SU-DHL-6 (cell line): ENCODE results near the gene CYLD.

Source experiments
- H2AFZ ChIP-seq: fragments of 200-600 bp; sonication (generic); 2 replicates; pipeline ENCODE4 v1.6.1; 2014; ENCODE audit warnings: low read depth, mild to moderate bottlenecking, moderate library complexity, mixed read lengths, antibody characterized with exemption, low read length; ENCODE audit not compliant: severe bottlenecking
- H3F3A ChIP-seq: fragments of 200-600 bp; shearing (Covaris generic); 2 replicates; pipeline ENCODE4 v1.6.0; 2016; ENCODE audit warnings: antibody characterized with exemption, mild to moderate bottlenecking; ENCODE audit not compliant: insufficient read depth
- H3K27ac ChIP-seq: fragments of 200-600 bp; sonication (generic); 2 replicates; pipeline ENCODE4 v1.5.1; 2016; ENCODE audit warnings: low read depth, mild to moderate bottlenecking, low read length, moderate library complexity, mixed read lengths
- H3K27me3 ChIP-seq: fragments of 200-600 bp; sonication (generic), shearing (Covaris generic); 2 replicates; pipeline ENCODE4 v1.6.0; 2014; ENCODE audit warnings: mild to moderate bottlenecking, low read length
- H3K36me3 ChIP-seq: fragments of 200-600 bp; sonication (generic); 2 replicates; pipeline ENCODE4 v1.6.1; 2014; ENCODE audit warnings: mild to moderate bottlenecking, low read length, mixed read lengths
- H3K4me2 ChIP-seq: fragments of 300-600, 200-600 bp; shearing (Covaris generic), sonication (generic); 2 replicates; pipeline ENCODE4 v1.6.0; 2014; ENCODE audit warnings: low read length, low read depth, mild to moderate bottlenecking; ENCODE audit not compliant: poor library complexity, severe bottlenecking
- H3K4me3 ChIP-seq: fragments of 200-600 bp; sonication (generic); 2 replicates; pipeline ENCODE4 v1.5.1; 2014; ENCODE audit warnings: antibody characterized with exemption, low read length, mild to moderate bottlenecking, mixed read lengths; ENCODE audit not compliant: insufficient read depth, poor library complexity, severe bottlenecking
- H3K79me2 ChIP-seq: fragments of 200-600 bp; sonication (generic); 2 replicates; pipeline ENCODE4 v1.6.1; 2014; ENCODE audit warnings: mild to moderate bottlenecking, low read length, moderate library complexity; ENCODE audit not compliant: insufficient read depth
- H3K9ac ChIP-seq: fragments of 200-600 bp; sonication (generic); 2 replicates; pipeline ENCODE4 v1.7.0; 2014; ENCODE audit warnings: mild to moderate bottlenecking, low read length
- H3K9me2 ChIP-seq: fragments of 200-600 bp; sonication (generic); replicated peaks from 2 replicates; pipeline ENCODE4 v1.6.1; 2014; ENCODE audit warnings: low read length; ENCODE audit not compliant: insufficient read depth
- H3K9me3 ChIP-seq: fragments of 200-600 bp; sonication (generic); 2 replicates; pipeline ENCODE4 v1.6.1; 2014; ENCODE audit warnings: low read length, mixed read lengths; ENCODE audit not compliant: insufficient read depth
- H4K20me1 ChIP-seq: fragments of 200-600 bp; sonication (generic); 2 replicates; pipeline ENCODE4 v1.6.1; 2014; ENCODE audit warnings: low read depth, mild to moderate bottlenecking, antibody characterized with exemption, low read length, moderate library complexity, mixed read lengths
- EZH2phosphoT487 ChIP-seq: fragments of 200-600 bp; sonication (generic), shearing (Covaris generic); conservative IDR thresholded peaks from 2 replicates; pipeline ENCODE4 v1.6.1; 2018; ENCODE audit warnings: mild to moderate bottlenecking, antibody characterized with exemption, low read length, moderate library complexity, mixed read lengths
- TF ChIP-seq, protein P1 (sequence below): fragments of 200-600 bp; sonication (generic); IDR thresholded peaks from one replicate; pipeline ENCODE4 v1.5.1; 2017; ENCODE audit warnings: antibody characterized with exemption, mild to moderate bottlenecking, low read length, moderate library complexity; ENCODE audit not compliant: insufficient read depth, poor library complexity, severe bottlenecking

Gene CYLD

GRCh38 chr16:50812046-50812445 lies 70.2 kb downstream of the CYLD start:
- Histone ChIP-seq H3K4me3 (no peak overlapping the region), H3F3A (no peaks in the 10 kb centered on the region), H3K79me2 (no peaks in the 10 kb centered on the region), H3K27me3 (no peaks in the 10 kb centered on the region), H3K9ac (no peak overlapping the region), H3K9me2 (no peaks in the 10 kb centered on the region), H3K27ac (no peak overlapping the region), H3K36me3 (no peaks in the 10 kb centered on the region), H4K20me1 (no peaks in the 10 kb centered on the region), H3K9me3 (no peaks in the 10 kb centered on the region), H2AFZ (no peak overlapping the region), H3K4me2 (no peak overlapping the region)
- TF ChIP-seq, protein P1, sequence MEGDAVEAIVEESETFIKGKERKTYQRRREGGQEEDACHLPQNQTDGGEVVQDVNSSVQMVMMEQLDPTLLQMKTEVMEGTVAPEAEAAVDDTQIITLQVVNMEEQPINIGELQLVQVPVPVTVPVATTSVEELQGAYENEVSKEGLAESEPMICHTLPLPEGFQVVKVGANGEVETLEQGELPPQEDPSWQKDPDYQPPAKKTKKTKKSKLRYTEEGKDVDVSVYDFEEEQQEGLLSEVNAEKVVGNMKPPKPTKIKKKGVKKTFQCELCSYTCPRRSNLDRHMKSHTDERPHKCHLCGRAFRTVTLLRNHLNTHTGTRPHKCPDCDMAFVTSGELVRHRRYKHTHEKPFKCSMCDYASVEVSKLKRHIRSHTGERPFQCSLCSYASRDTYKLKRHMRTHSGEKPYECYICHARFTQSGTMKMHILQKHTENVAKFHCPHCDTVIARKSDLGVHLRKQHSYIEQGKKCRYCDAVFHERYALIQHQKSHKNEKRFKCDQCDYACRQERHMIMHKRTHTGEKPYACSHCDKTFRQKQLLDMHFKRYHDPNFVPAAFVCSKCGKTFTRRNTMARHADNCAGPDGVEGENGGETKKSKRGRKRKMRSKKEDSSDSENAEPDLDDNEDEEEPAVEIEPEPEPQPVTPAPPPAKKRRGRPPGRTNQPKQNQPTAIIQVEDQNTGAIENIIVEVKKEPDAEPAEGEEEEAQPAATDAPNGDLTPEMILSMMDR, result no peak
- no peak for TF ChIP-seq EZH2phosphoT487

DNA sequence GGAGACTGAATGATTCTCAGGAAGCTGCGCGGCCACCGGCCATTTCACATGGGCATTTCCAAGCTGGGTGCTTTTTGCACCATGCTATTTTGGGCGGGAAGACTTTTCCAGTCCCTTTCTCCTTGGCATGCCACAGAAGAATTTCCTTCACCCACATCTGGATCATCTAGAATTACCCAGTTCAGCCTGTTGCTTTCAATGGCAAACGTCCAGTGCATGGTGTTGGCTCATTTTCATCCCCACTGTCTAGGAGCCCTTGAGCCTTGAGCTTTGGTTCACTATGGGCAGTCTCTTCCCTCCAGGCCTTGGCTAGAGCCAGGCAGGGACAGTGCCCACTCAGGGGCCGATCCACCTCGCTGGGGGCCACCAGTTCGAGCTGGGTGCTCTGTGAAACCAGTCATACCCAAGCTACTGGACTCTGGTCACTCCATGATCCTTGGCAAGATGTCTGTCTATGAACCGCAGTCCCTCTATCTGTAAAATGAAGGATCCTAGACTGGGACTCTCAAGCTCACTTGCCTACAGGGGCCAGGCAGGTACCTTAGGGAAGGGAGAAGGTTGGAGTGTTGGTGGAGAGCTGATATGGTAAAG lies 71.1 kb downstream of the CYLD start:
- Histone ChIP-seq H3K36me3 (no peaks in the 10 kb centered on the region), H3K27me3 (no peaks in the 10 kb centered on the region), H3F3A (no peaks in the 10 kb centered on the region), H3K4me3 (no peak overlapping the region), H3K79me2 (no peaks in the 10 kb centered on the region), H2AFZ (no peak overlapping the region), H3K9me2 (no peaks in the 10 kb centered on the region), H3K9ac (no peak overlapping the region), H4K20me1 (no peaks in the 10 kb centered on the region), H3K27ac (no peak overlapping the region), H3K4me2 (no peak overlapping the region), H3K9me3 (no peaks in the 10 kb centered on the region)
- TF ChIP-seq EZH2phosphoT487, result no peak
- TF ChIP-seq, protein P1, result no peak

DNA sequence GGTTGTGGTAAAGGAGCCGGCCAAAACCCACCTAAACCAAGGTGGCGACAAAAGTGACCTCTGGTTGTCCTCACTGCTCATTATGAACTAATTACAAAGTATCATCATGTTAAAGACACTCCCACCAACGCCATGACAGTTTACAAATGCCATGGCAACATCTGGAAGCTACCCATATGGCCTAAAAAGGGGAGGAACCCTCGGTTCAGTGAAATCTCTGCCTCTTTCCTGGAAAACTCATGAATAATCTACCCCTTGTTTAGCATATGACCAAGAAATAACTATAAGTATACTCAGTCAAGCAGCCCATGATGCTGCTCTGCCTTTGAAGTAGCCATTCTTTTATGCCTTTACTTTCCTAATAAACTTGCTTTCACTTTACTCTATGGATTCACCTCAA lies 72.2 kb downstream of the CYLD start:
- H3K9ac ChIP-seq, result no peak overlapping the region
- H3K36me3 ChIP-seq, result no peaks in the 10 kb centered on the region
- H3K4me3 ChIP-seq, result no peak overlapping the region
- H3K79me2 ChIP-seq, result no peaks in the 10 kb centered on the region
- H3F3A ChIP-seq, result no peaks in the 10 kb centered on the region
- no peaks in the 10 kb centered on the region for H3K9me3 ChIP-seq
- H3K9me2 ChIP-seq, result no peaks in the 10 kb centered on the region
- H3K27me3 ChIP-seq, result no peaks in the 10 kb centered on the region
- no peak overlapping the region for H3K27ac ChIP-seq
- TF ChIP-seq EZH2phosphoT487, result no peak
- TF ChIP-seq, protein P1, result no peak
- H4K20me1 ChIP-seq, result no peaks in the 10 kb centered on the region
- H3K4me2 ChIP-seq, result no peak overlapping the region
- H2AFZ ChIP-seq, result no peak overlapping the region
